Endothelial cell of umbilical vein (primary cell): Measurements from ENCODE around the gene EDA. TPM values are rescaled to one million over a fixed set of nuclear protein-coding genes. Genes with fewer than 3 reads are reported as not detected.

Experiments used
- BruUV-seq: library from RNA; stranded (reverse); fragments of 400-500 nt; replicated peaks from 2 replicates; lab custom pipeline; 2021; lab: Mats Ljungman, UMichigan
- CTCF ChIA-PET: fragments of 300-600, 350-600 bp; sonication (Branson Sonifier 250); formaldehyde crosslinking; loops from one replicate; lab custom pipeline; 2021; ENCODE audit warnings: antibody characterized with exemption, inconsistent platforms; lab: Charles Lee
- POLR2A ChIA-PET: fragments of 300-600, 350-600 bp; sonication (Branson Sonifier 250); formaldehyde crosslinking; loops from one replicate; lab custom pipeline; 2021; ENCODE audit warnings: antibody characterized with exemption, inconsistent platforms; lab: Charles Lee
- DNase-seq: peaks from one replicate; pipeline ENCODE4 v3.0.0-alpha.2; 2011; ENCODE audit warnings: low read depth, low spot score
- FAIRE-seq: peaks from 2 replicates; lab custom pipeline; 2011; peaks lifted over from hg19 to GRCh38; lab: Jason Lieb, UNC
- H2AFZ ChIP-seq: 2 replicates; pipeline ENCODE4 v1.6.0; 2012; ENCODE audit warnings: low read depth, low read length, control low read depth, inconsistent platforms
- H3K27ac ChIP-seq: 2 replicates; pipeline ENCODE4 v1.5.1; 2011; ENCODE audit warnings: low read depth, mild to moderate bottlenecking, control low read depth, low read length, moderate library complexity; ENCODE audit not compliant: insufficient read depth
- H3K27me3 ChIP-seq, 2 experiments: 2 replicates each; pipeline versions ENCODE4 v1.6.0 to v1.6.1; 2011; ENCODE audit warnings: low read length in 2 of 2, mixed read lengths in 1 of 2; ENCODE audit not compliant: control insufficient read depth in 2 of 2, insufficient read depth in 2 of 2
- H3K36me3 ChIP-seq, 2 experiments: 2 replicates in 1 of 2; 3 replicates in 1 of 2; pipeline ENCODE4 v1.5.1; 2011; ENCODE audit warnings: low read length in 2 of 2, mild to moderate bottlenecking in 1 of 2, moderate library complexity in 1 of 2; ENCODE audit not compliant: control insufficient read depth in 2 of 2, insufficient read depth in 2 of 2; ENCODE audit errors: extremely low read depth in 1 of 2
- H3K4me1 ChIP-seq: 3 replicates; pipeline ENCODE4 v1.5.1; 2011; ENCODE audit warnings: mild to moderate bottlenecking, low read length; ENCODE audit not compliant: control insufficient read depth, insufficient read depth; ENCODE audit errors: extremely low read depth
- H3K4me2 ChIP-seq: 2 replicates; pipeline ENCODE4 v1.6.1; 2011; ENCODE audit warnings: low read length, control low read depth, mixed read lengths; ENCODE audit not compliant: insufficient read depth
- H3K4me3 ChIP-seq, 3 experiments: fragments of 200-600 bp in 1 of 3; sonication (generic), shearing (Covaris generic) in 1 of 3; replicated peaks in 1 of 3; 2 replicates each; pipeline ENCODE4 v1.5.1; 2011 to 2016; ENCODE audit warnings: control low read depth in 3 of 3, low read length in 3 of 3, mild to moderate bottlenecking in 2 of 3, inconsistent platforms in 1 of 3, low read depth in 1 of 3, moderate library complexity in 1 of 3; ENCODE audit not compliant: insufficient read depth in 1 of 3
- H3K79me2 ChIP-seq: 2 replicates; pipeline ENCODE4 v1.6.0; 2012; ENCODE audit warnings: low read length, inconsistent platforms; ENCODE audit not compliant: control insufficient read depth, insufficient read depth
- H3K9ac ChIP-seq: replicated peaks from 2 replicates; pipeline ENCODE3; 2011; ENCODE audit warnings: low read length, control low read depth; ENCODE audit not compliant: insufficient read depth; ENCODE audit errors: extremely low read depth
- H3K9me1 ChIP-seq: replicated peaks from 3 replicates; pipeline ENCODE4 v1.6.0; 2011; ENCODE audit warnings: mild to moderate bottlenecking, low read length; ENCODE audit not compliant: control insufficient read depth, insufficient read depth; ENCODE audit errors: extremely low read depth
- H3K9me3 ChIP-seq: replicated peaks from 2 replicates; pipeline ENCODE4 v1.5.1; 2012; ENCODE audit warnings: low read length, inconsistent platforms; ENCODE audit not compliant: control insufficient read depth, insufficient read depth
- H4K20me1 ChIP-seq: replicated peaks from 2 replicates; pipeline ENCODE3; 2011; ENCODE audit warnings: mild to moderate bottlenecking, low read length; ENCODE audit not compliant: control insufficient read depth, insufficient read depth; ENCODE audit errors: extremely low read depth
- EZH2 ChIP-seq: IDR thresholded peaks from 2 replicates; pipeline ENCODE4 v1.6.1; 2012; ENCODE audit warnings: borderline replicate concordance, low read depth, mild to moderate bottlenecking, moderate library complexity, low read length, inconsistent platforms; ENCODE audit not compliant: severe bottlenecking
- FOS ChIP-seq: IDR thresholded peaks from 2 replicates; pipeline ENCODE4 v1.6.1; 2011; ENCODE audit warnings: mild to moderate bottlenecking, low read length, moderate library complexity, borderline replicate concordance; ENCODE audit not compliant: insufficient read depth
- GATA2 ChIP-seq: IDR thresholded peaks from 2 replicates; pipeline ENCODE4 v1.7.0; 2011; ENCODE audit warnings: low read depth, mild to moderate bottlenecking, moderate library complexity, mixed read lengths, low read length; ENCODE audit not compliant: insufficient read length, insufficient read depth
- JUN ChIP-seq: IDR thresholded peaks from 2 replicates; pipeline ENCODE4 v1.6.1; 2011; ENCODE audit warnings: borderline replicate concordance, low read depth; ENCODE audit not compliant: insufficient read length, insufficient read depth
- MYC ChIP-seq: IDR thresholded peaks from one replicate; pipeline ENCODE4 v1.6.1; 2011; ENCODE audit warnings: mild to moderate bottlenecking, low read depth, low read length
- POLR2A ChIP-seq: IDR thresholded peaks from 2 replicates; pipeline ENCODE4 v1.6.1; 2012; ENCODE audit warnings: low read depth, mild to moderate bottlenecking, control low read depth, low read length
- POLR2AphosphoS5 ChIP-seq: IDR thresholded peaks from 2 replicates; pipeline ENCODE4 v1.6.1; 2012; ENCODE audit warnings: low read depth, mild to moderate bottlenecking, control low read depth, low read length, moderate library complexity; ENCODE audit not compliant: insufficient read depth
- dilution Hi-C: fragments of 300-500 bp; cut with MboI; formaldehyde crosslinking; loops from one replicate; pipeline ENCODE4 v1.15.0; 2019; ENCODE audit warnings: low sequenced_read_pairs; ENCODE audit not compliant: extremely low pct_ligation_motif_present
- intact Hi-C: fragments of 100-400 bp; cut with micrococcal nuclease; formaldehyde crosslinking; loops from one replicate; pipeline ENCODE4 v1.10.0; 2022
- polyA plus RNA-seq, 4 experiments: library from polyadenylated mRNA; depleted of rRNA in 3 of 4; stranded (reverse) in 3 of 4; unstranded in 1 of 4; fragments of >200 nt; gene quantifications; 2 replicates each; pipeline versions ENCODE4 v1.2.1 to v1.2.3, GENCODE V29; 2011 to 2012; ENCODE audit warnings: missing spikeins in 1 of 4
- total RNA-seq: library from RNA; stranded (reverse); gene quantifications from 2 replicates; pipeline ENCODE4 v1.2.3, GENCODE V29; 2021
- TF ChIP-seq, protein P1 (sequence below), 2 donors: IDR thresholded peaks; 1 replicate in 1 of 2; 2 replicates in 1 of 2; pipeline ENCODE4 v1.5.1; 2011; ENCODE audit warnings: low read length in 2 of 2, mild to moderate bottlenecking in 2 of 2, moderate library complexity in 2 of 2, control low read depth in 1 of 2, inconsistent platforms in 1 of 2, low read depth in 1 of 2; ENCODE audit not compliant: insufficient read depth in 1 of 2; ENCODE audit errors: extremely low read depth in 1 of 2
- TF ChIP-seq, protein P2 (sequence below): IDR thresholded peaks from 2 replicates; pipeline ENCODE4 v1.6.1; 2011; ENCODE audit not compliant: insufficient read depth, insufficient read length

EDA gene
- total and polyA plus RNA-seq, 2 donors (not counting 3 experiments of a cell fraction or from before 2014, with no cell fraction given) = 0.37 to 1.2 TPM

DNA sequence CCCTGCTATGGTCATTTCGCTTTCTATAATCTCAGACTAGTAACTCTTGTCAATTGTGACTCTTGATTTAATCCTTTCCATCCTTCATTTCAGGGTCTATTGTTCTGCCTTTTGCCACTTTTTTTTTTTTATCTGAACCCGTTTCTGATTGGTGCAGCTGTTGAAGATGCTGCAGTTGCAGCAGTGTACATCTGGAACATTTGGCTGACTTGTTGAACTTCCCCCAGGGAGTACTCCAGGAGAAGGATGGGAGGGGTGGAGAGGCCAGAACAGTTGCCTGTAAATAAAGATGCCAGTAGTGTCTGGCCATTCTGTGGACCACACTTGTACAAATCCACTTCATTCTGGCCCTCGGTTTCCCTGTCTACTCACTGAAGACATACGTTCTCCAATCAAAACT lies 1.0 kb upstream of the EDA start:
- TF ChIP-seq MYC (no peak), EZH2 (no peak), FOS (no peak), GATA2 (no peak), POLR2AphosphoS5 (no peak), POLR2A (no peak), JUN (no peak)
- TF ChIP-seq, protein P1, sequence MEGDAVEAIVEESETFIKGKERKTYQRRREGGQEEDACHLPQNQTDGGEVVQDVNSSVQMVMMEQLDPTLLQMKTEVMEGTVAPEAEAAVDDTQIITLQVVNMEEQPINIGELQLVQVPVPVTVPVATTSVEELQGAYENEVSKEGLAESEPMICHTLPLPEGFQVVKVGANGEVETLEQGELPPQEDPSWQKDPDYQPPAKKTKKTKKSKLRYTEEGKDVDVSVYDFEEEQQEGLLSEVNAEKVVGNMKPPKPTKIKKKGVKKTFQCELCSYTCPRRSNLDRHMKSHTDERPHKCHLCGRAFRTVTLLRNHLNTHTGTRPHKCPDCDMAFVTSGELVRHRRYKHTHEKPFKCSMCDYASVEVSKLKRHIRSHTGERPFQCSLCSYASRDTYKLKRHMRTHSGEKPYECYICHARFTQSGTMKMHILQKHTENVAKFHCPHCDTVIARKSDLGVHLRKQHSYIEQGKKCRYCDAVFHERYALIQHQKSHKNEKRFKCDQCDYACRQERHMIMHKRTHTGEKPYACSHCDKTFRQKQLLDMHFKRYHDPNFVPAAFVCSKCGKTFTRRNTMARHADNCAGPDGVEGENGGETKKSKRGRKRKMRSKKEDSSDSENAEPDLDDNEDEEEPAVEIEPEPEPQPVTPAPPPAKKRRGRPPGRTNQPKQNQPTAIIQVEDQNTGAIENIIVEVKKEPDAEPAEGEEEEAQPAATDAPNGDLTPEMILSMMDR (IDR thresholded peaks at IDR 0.05; ENCODE audit: extremely low read depth in 1 of 2, insufficient read depth in 1 of 2, low read depth in 1 of 2, low read length in 2 of 2) = no peak
- TF ChIP-seq, protein P2, sequence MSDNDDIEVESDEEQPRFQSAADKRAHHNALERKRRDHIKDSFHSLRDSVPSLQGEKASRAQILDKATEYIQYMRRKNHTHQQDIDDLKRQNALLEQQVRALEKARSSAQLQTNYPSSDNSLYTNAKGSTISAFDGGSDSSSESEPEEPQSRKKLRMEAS = no peak
- DNase-seq (no peak), FAIRE-seq (no peak)
- Histone ChIP-seq H3K4me1 (no peaks in the 10 kb centered on the region), H4K20me1 (no peaks in the 10 kb centered on the region), H3K27ac (no peak overlapping the region), H2AFZ (no peak overlapping the region), H3K36me3 (no peaks in the 10 kb centered on the region), H3K4me3 (no peak overlapping the region), H3K9ac (no peak overlapping the region), H3K9me3 (no peaks in the 10 kb centered on the region), H3K79me2 (no peaks in the 10 kb centered on the region), H3K4me2 (no peak overlapping the region), H3K9me1 (no peaks in the 10 kb centered on the region), H3K27me3 (peaks cover 9 to 15% of the 10 kb centered on the region in 2 experiments)
- BruUV-seq = no TSS peak
- CTCF ChIA-PET = interaction anchor here (4.6 kb wide), 1 partner anchor 416 kb away, joined by 33 read pairs; no protein-coding TSS in a partner anchor
- POLR2A ChIA-PET = no interaction called here
- intact Hi-C loops (no loop called here), dilution Hi-C loops (no loop called here)
